Measurements from ENCODE around the gene DICER1.

The DICER1 gene

GRCh38 chr14:95052016-95052585 lies 105.2 kb downstream of the DICER1 start:
- no peak for DNase-seq

- no peak for DNase-seq
Measured at GRCh38 chr14:95049952-95050351, 107.4 kb downstream of the DICER1 start.

- no peak for DNase-seq
Measured at GRCh38 chr14:95048771-95049312, 108.5 kb downstream of the DICER1 start.

- DNase-seq = no peak
Measured at GRCh38 chr14:95047754-95048153, 109.6 kb downstream of the DICER1 start.

- no peak for DNase-seq
Measured at GRCh38 chr14:95046711-95047681, 110.3 kb downstream of the DICER1 start.

GRCh38 chr14:95045836-95046430 lies 111.4 kb downstream of the DICER1 start:
- no peak for DNase-seq

GRCh38 chr14:95045106-95045701 lies 112.1 kb downstream of the DICER1 start:
- no peak for DNase-seq

GRCh38 chr14:95044463-95045105 lies 112.7 kb downstream of the DICER1 start:
- no peak for DNase-seq

- DNase-seq = no peak
Measured at GRCh38 chr14:95043732-95044462, 113.4 kb downstream of the DICER1 start.

GRCh38 chr14:95043314-95043713 lies 114.0 kb downstream of the DICER1 start:
- DNase-seq = no peak

- DNase-seq = no peak
Measured at GRCh38 chr14:95041477-95042020, 115.8 kb downstream of the DICER1 start.

GRCh38 chr14:95040708-95041476 lies 116.4 kb downstream of the DICER1 start:
- DNase-seq = no peak

GRCh38 chr14:95039993-95040348 lies 117.4 kb downstream of the DICER1 start:
- no peak for DNase-seq

GRCh38 chr14:95039259-95039992 lies 117.9 kb downstream of the DICER1 start:
- DNase-seq = no peak

GRCh38 chr14:95038521-95039250 lies 118.6 kb downstream of the DICER1 start:
- DNase-seq = no peak

GRCh38 chr14:95037273-95037672 lies 120.1 kb downstream of the DICER1 start:
- DNase-seq = no peak
